Esophagus (tissue), 2 donors: ENCODE results near the gene RNF213. TPM values are rescaled to one million over a fixed set of nuclear protein-coding genes. Genes with fewer than 3 reads are reported as not detected.

ENCODE experiments used
- H3K27ac ChIP-seq, 2 donors: one replicate each; pipeline ENCODE4 v1.5.1; 2013; ENCODE audit warnings: low read depth in 2 of 2, mild to moderate bottlenecking in 2 of 2, inconsistent platforms in 1 of 2, low read length in 1 of 2, moderate library complexity in 1 of 2
- H3K27me3 ChIP-seq, 2 donors: one replicate each; pipeline ENCODE4 v1.6.1; 2013; ENCODE audit warnings: low read length in 2 of 2, control low read depth in 1 of 2, mild to moderate bottlenecking in 1 of 2; ENCODE audit not compliant: insufficient read depth in 2 of 2, control insufficient read depth in 1 of 2
- H3K36me3 ChIP-seq, 2 donors: one replicate each; pipeline ENCODE4 v1.6.1; 2013; ENCODE audit warnings: low read length in 1 of 2; ENCODE audit not compliant: control insufficient read depth in 2 of 2, insufficient read depth in 2 of 2
- H3K4me1 ChIP-seq, 2 donors: one replicate each; pipeline ENCODE4 v1.6.1; 2013; ENCODE audit warnings: low read length in 1 of 2; ENCODE audit not compliant: control insufficient read depth in 2 of 2, insufficient read depth in 2 of 2
- H3K4me3 ChIP-seq, 2 donors: one replicate each; pipeline ENCODE4 v1.5.1; 2013; ENCODE audit warnings: low read length in 2 of 2, mild to moderate bottlenecking in 2 of 2, low read depth in 1 of 2, moderate library complexity in 1 of 2
- H3K9me3 ChIP-seq, 2 donors: one replicate each; pipeline ENCODE4 v1.6.1; 2013; ENCODE audit warnings: mild to moderate bottlenecking in 2 of 2, low read depth in 1 of 2, low read length in 1 of 2, moderate library complexity in 1 of 2; ENCODE audit not compliant: control insufficient read depth in 2 of 2, insufficient read depth in 1 of 2
- WGBS, 2 donors: extraction: QIAGEN DNeasy Blood & Tissue Kit; methylation state at CpG; one replicate each; pipeline ENCODE4 v1.1.7; 2013; 5-methylcytosine and 5-hydroxymethylcytosine counted together
- polyA plus RNA-seq, 2 donors: library from polyadenylated mRNA; stranded (reverse); fragments of 200-250 nt; gene quantifications; one replicate each; pipeline ENCODE4 v1.2.3, GENCODE V29; 2013
- donor health status: healthy with polysubstance abuse.
- donor health status: Bipolar disorder and iron deficiency.

RNF213 gene
- 10 to 100 TPM; 17.9 to 54.7 TPM for polyA plus RNA-seq

- Histone ChIP-seq H3K27me3 (no peaks in the 10 kb centered on the region), H3K27ac (peak within 1 kb of the TSS; percentile 98 to 99), H3K4me3 (peak within 1 kb of the TSS; percentile 84 to 98), H3K4me1 (peaks cover 4 to 15% of the 10 kb centered on the region in 2 donors), H3K9me3 (no peaks in the 10 kb centered on the region), H3K36me3 (no peaks in the 10 kb centered on the region)
- WGBS, 2 donors, result 1% methylated on average over 23 to 52 of the region's 54 CpGs
Measured at GRCh38 chr17:80260791-80261158, at the start of gene RNF213. RNF213 (plus strand) TSS chr17:80260852; CDS start chr17:80263682, 2,830 bp downstream.

- Histone ChIP-seq H3K4me3 (no peak overlapping the region), H3K27ac (no peak overlapping the region), H3K9me3 (no peaks in the 10 kb centered on the region), H3K4me1 (no peaks in the 10 kb centered on the region), H3K27me3 (no peaks in the 10 kb centered on the region), H3K36me3 (peaks cover 24 to 56% of the 10 kb centered on the region in 2 donors)
- WGBS, 2 donors, result 89 to 91% methylated on average over 22 of the region's 22 CpGs
Measured at GRCh38 chr17:80212109-80212508, 48.5 kb upstream of the RNF213 start.

GRCh38 chr17:80212511-80212910 lies 48.1 kb upstream of the RNF213 start:
- peaks cover 24 to 60% of the 10 kb centered on the region in 2 donors for H3K36me3 ChIP-seq
- H3K4me3 ChIP-seq, result no peak overlapping the region

GRCh38 chr17:80212962-80213642 lies 47.5 kb upstream of the RNF213 start:
- WGBS, 2 donors, result 86 to 89% methylated on average over 19 of the region's 19 CpGs

More at GRCh38 chr17:80212511-80212910, 48.1 kb upstream of the RNF213 start:
- Histone ChIP-seq H3K27me3 (no peaks in the 10 kb centered on the region), H3K9me3 (no peaks in the 10 kb centered on the region), H3K27ac (no peak overlapping the region), H3K4me1 (no peaks in the 10 kb centered on the region)
- WGBS, 2 donors, result 86 to 89% methylated on average over 12 of the region's 12 CpGs

GRCh38 chr17:80213643-80213975 lies 47.0 kb upstream of the RNF213 start:
- Histone ChIP-seq H3K4me1 (peaks cover 0 to 4% of the 10 kb centered on the region in 2 donors), H3K27ac (no peak overlapping the region), H3K36me3 (peaks cover 24 to 57% of the 10 kb centered on the region in 2 donors), H3K9me3 (no peaks in the 10 kb centered on the region), H3K4me3 (no peak overlapping the region), H3K27me3 (no peaks in the 10 kb centered on the region)
- 96 to 97% methylated on average over 14 to 17 of the region's 17 CpGs for WGBS, 2 donors

More at GRCh38 chr17:80212962-80213642, 47.5 kb upstream of the RNF213 start:
- Histone ChIP-seq H3K27ac (no peak overlapping the region), H3K27me3 (no peaks in the 10 kb centered on the region), H3K4me1 (no peaks in the 10 kb centered on the region), H3K4me3 (no peak overlapping the region), H3K36me3 (peaks cover 24 to 60% of the 10 kb centered on the region in 2 donors), H3K9me3 (no peaks in the 10 kb centered on the region)

- Histone ChIP-seq H3K4me1 (peaks cover 0 to 4% of the 10 kb centered on the region in 2 donors), H3K36me3 (peaks cover 24 to 54% of the 10 kb centered on the region in 2 donors), H3K27me3 (no peaks in the 10 kb centered on the region), H3K9me3 (no peaks in the 10 kb centered on the region), H3K27ac (no peak overlapping the region), H3K4me3 (no peak overlapping the region)
- WGBS, 2 donors, result 92 to 94% methylated on average over 47 to 48 of the region's 48 CpGs
Measured at GRCh38 chr17:80214012-80214877, 46.4 kb upstream of the RNF213 start.

GRCh38 chr17:80214878-80215210 lies 45.8 kb upstream of the RNF213 start:
- Histone ChIP-seq H3K27ac (no peak overlapping the region), H3K36me3 (peaks cover 20 to 48% of the 10 kb centered on the region in 2 donors), H3K4me3 (no peak overlapping the region), H3K27me3 (no peaks in the 10 kb centered on the region), H3K4me1 (peaks cover 0 to 4% of the 10 kb centered on the region in 2 donors), H3K9me3 (no peaks in the 10 kb centered on the region)
- 92 to 93% methylated on average over 17 of the region's 17 CpGs for WGBS, 2 donors

- Histone ChIP-seq H3K27me3 (no peaks in the 10 kb centered on the region), H3K4me1 (peaks cover 0 to 4% of the 10 kb centered on the region in 2 donors), H3K27ac (no peak overlapping the region), H3K4me3 (no peak overlapping the region), H3K36me3 (peaks cover 8 to 29% of the 10 kb centered on the region in 2 donors), H3K9me3 (no peaks in the 10 kb centered on the region)
- WGBS, 2 donors, result 96 to 97% methylated on average over 40 of the region's 40 CpGs
Measured at GRCh38 chr17:80216473-80217456, 43.9 kb upstream of the RNF213 start.
